IMR-90 (cell line): ENCODE measurements around the gene ESF1. TPM values are rescaled to one million over a fixed set of nuclear protein-coding genes. Genes with fewer than 3 reads are reported as not detected.

Experiments
- ATAC-seq: fragments of 200-7000 bp; cut with Tn5 transposase; 2 replicates; pipeline ENCODE4 v1.9.1; 2020; ENCODE audit warnings: low read depth, mild to moderate bottlenecking, moderate library complexity
- BruUV-seq: library from RNA; stranded (reverse); fragments of 400-500 nt; replicated peaks from 2 replicates; lab custom pipeline; 2021; lab: Mats Ljungman, UMichigan
- CTCF ChIA-PET: fragments of 300-600 bp; formaldehyde crosslinking; extraction: SDS; loops from one replicate; lab custom pipeline; 2021; ENCODE audit warnings: antibody characterized with exemption; lab: Yijun Ruan, JAX
- POLR2A ChIA-PET: fragments of 300-600 bp; sonication (Branson Sonifier 250); formaldehyde crosslinking; loops from one replicate; lab custom pipeline; 2022; ENCODE audit warnings: antibody characterized with exemption; ENCODE audit not compliant: unreplicated experiment; lab: Charles Lee
- DNase-seq: peaks from one replicate; pipeline ENCODE4 v3.0.0; 2013
- H2AFZ ChIP-seq: replicated peaks from 2 replicates; pipeline ENCODE3; 2013; ENCODE audit warnings: low read length, mild to moderate bottlenecking; ENCODE audit not compliant: poor library complexity
- H2AK5ac ChIP-seq: 2 replicates; pipeline ENCODE4 v1.6.1; 2013; ENCODE audit warnings: low read depth, low read length, inconsistent platforms
- H2AK9ac ChIP-seq: replicated peaks from 2 replicates; pipeline ENCODE3; 2013; ENCODE audit warnings: mild to moderate bottlenecking, low read depth, low read length, moderate library complexity; ENCODE audit not compliant: poor library complexity
- H2BK120ac ChIP-seq: 2 replicates; pipeline ENCODE4 v1.6.1; 2013; ENCODE audit warnings: low read depth, low read length, inconsistent platforms
- H2BK15ac ChIP-seq: 3 replicates; pipeline ENCODE4 v1.6.1; 2013; ENCODE audit warnings: low read depth, low read length, inconsistent platforms
- H2BK20ac ChIP-seq: 2 replicates; pipeline ENCODE4 v1.6.1; 2013; ENCODE audit warnings: low read depth, mild to moderate bottlenecking, inconsistent platforms, low read length, moderate library complexity
- H2BK5ac ChIP-seq: 2 replicates; pipeline ENCODE4 v1.6.1; 2013; ENCODE audit warnings: mild to moderate bottlenecking, low read depth, low read length, inconsistent platforms; ENCODE audit not compliant: poor library complexity, severe bottlenecking
- H3K14ac ChIP-seq: replicated peaks from 2 replicates; pipeline ENCODE4 v1.6.1; 2013; ENCODE audit warnings: low read depth, low read length, inconsistent platforms
- H3K18ac ChIP-seq: 2 replicates; pipeline ENCODE4 v1.6.1; 2013; ENCODE audit warnings: low read depth, low read length, control low read depth
- H3K23ac ChIP-seq: 2 replicates; pipeline ENCODE4 v1.6.1; 2013; ENCODE audit warnings: low read depth, low read length, inconsistent platforms
- H3K27ac ChIP-seq: 2 replicates; pipeline ENCODE4 v1.5.1; 2013; ENCODE audit warnings: mild to moderate bottlenecking, control low read depth, low read length; ENCODE audit not compliant: insufficient read depth
- H3K27me3 ChIP-seq: 2 replicates; pipeline ENCODE4 v1.6.1; 2013; ENCODE audit warnings: low read length; ENCODE audit not compliant: control insufficient read depth, insufficient read depth
- H3K36me3 ChIP-seq: 2 replicates; pipeline ENCODE4 v1.6.1; 2013; ENCODE audit warnings: low read length, mixed read lengths; ENCODE audit not compliant: control insufficient read depth, insufficient read depth
- H3K4ac ChIP-seq: 2 replicates; pipeline ENCODE4 v1.6.1; 2013; ENCODE audit warnings: low read depth, low read length, inconsistent platforms
- H3K4me1 ChIP-seq: 2 replicates; pipeline ENCODE4 v1.6.1; 2013; ENCODE audit warnings: low read length, mixed read lengths; ENCODE audit not compliant: control insufficient read depth, insufficient read depth
- H3K4me2 ChIP-seq: 2 replicates; pipeline ENCODE4 v1.6.1; 2013; ENCODE audit warnings: low read depth, mild to moderate bottlenecking, control low read depth, low read length, moderate library complexity
- H3K4me3 ChIP-seq: 2 replicates; pipeline ENCODE4 v1.5.1; 2013; ENCODE audit warnings: low read depth, mild to moderate bottlenecking, control low read depth, low read length, moderate library complexity; ENCODE audit not compliant: insufficient read depth
- H3K56ac ChIP-seq: 2 replicates; pipeline ENCODE4 v1.6.1; 2013; ENCODE audit warnings: low read length, inconsistent platforms; ENCODE audit not compliant: insufficient read depth; ENCODE audit errors: extremely low read depth
- H3K79me1 ChIP-seq, 2 experiments: 2 replicates each; pipeline ENCODE4 v1.6.1; 2013; ENCODE audit warnings: low read length in 2 of 2, inconsistent platforms in 1 of 2, low read depth in 1 of 2
- H3K9ac ChIP-seq: 2 replicates; pipeline ENCODE4 v1.6.1; 2013; ENCODE audit warnings: low read depth, low read length, control low read depth
- H3K9me1 ChIP-seq: 2 replicates; pipeline ENCODE4 v1.6.1; 2013; ENCODE audit warnings: low read length, inconsistent platforms; ENCODE audit not compliant: insufficient read depth
- H3K9me3 ChIP-seq: 2 replicates; pipeline ENCODE4 v1.6.1; 2013; ENCODE audit warnings: low read length; ENCODE audit not compliant: control insufficient read depth, insufficient read depth
- H4K20me1 ChIP-seq: 2 replicates; pipeline ENCODE4 v1.6.1; 2013; ENCODE audit warnings: low read length, inconsistent platforms; ENCODE audit not compliant: insufficient read depth
- H4K5ac ChIP-seq: 2 replicates; pipeline ENCODE4 v1.6.1; 2013; ENCODE audit warnings: mild to moderate bottlenecking, low read depth, low read length, control low read depth
- H4K8ac ChIP-seq, 2 experiments: 2 replicates each; pipeline ENCODE4 v1.6.1; 2013; ENCODE audit warnings: low read depth in 2 of 2, low read length in 2 of 2, control low read depth in 1 of 2, inconsistent platforms in 1 of 2
- H4K91ac ChIP-seq: 2 replicates; pipeline ENCODE4 v1.6.1; 2013; ENCODE audit warnings: low read depth, low read length, inconsistent platforms; ENCODE audit not compliant: insufficient read depth
- BHLHE40 ChIP-seq: fragments of 150-350 bp; IDR thresholded peaks from 2 replicates; pipeline ENCODE4 v1.6.1; 2016; ENCODE audit warnings: mild to moderate bottlenecking, low read depth, low read length
- CEBPB ChIP-seq: IDR thresholded peaks from 2 replicates; pipeline ENCODE4 v1.6.1; 2012; ENCODE audit warnings: low read depth, low read length, improper control_type of control experiment
- CHD1 ChIP-seq: IDR thresholded peaks from 2 replicates; pipeline ENCODE4 v1.6.1; 2012; ENCODE audit warnings: low read depth, low read length, improper control_type of control experiment
- CTCF ChIP-seq: conservative IDR thresholded peaks from 2 replicates; pipeline ENCODE4 v1.5.1; 2012; ENCODE audit warnings: mild to moderate bottlenecking, low read depth, low read length, improper control_type of control experiment
- ELK1 ChIP-seq: fragments of 150-350 bp; IDR thresholded peaks from 2 replicates; pipeline ENCODE4 v1.6.1; 2016; ENCODE audit warnings: low read depth, mild to moderate bottlenecking, low read length, moderate library complexity, borderline replicate concordance
- FOS ChIP-seq: fragments of 150-350 bp; IDR thresholded peaks from 2 replicates; pipeline ENCODE4 v1.6.1; 2016; ENCODE audit warnings: low read depth, low read length
- MAZ ChIP-seq: IDR thresholded peaks from 2 replicates; pipeline ENCODE4 v1.6.1; 2012; ENCODE audit warnings: low read depth, mild to moderate bottlenecking, low read length, improper control_type of control experiment, moderate library complexity, borderline replicate concordance
- NFE2L2 ChIP-seq: fragments of 150-350 bp; IDR thresholded peaks from 2 replicates; pipeline ENCODE4 v1.6.1; 2016; ENCODE audit warnings: low read depth, mild to moderate bottlenecking, low read length
- POLR2A ChIP-seq: IDR thresholded peaks from 2 replicates; pipeline ENCODE4 v1.6.1; 2012; ENCODE audit warnings: mild to moderate bottlenecking, low read depth, low read length
- RAD21 ChIP-seq: IDR thresholded peaks from 2 replicates; pipeline ENCODE4 v1.6.1; 2012; ENCODE audit warnings: low read length, improper control_type of control experiment
- RCOR1 ChIP-seq: IDR thresholded peaks from 2 replicates; pipeline ENCODE4 v1.6.1; 2012; ENCODE audit warnings: mild to moderate bottlenecking, low read length, improper control_type of control experiment; ENCODE audit not compliant: insufficient replicate concordance
- SMC3 ChIP-seq: fragments of 150-350 bp; IDR thresholded peaks from 2 replicates; pipeline ENCODE4 v1.6.1; 2016; ENCODE audit warnings: low read depth, mild to moderate bottlenecking, antibody characterized with exemption, low read length, moderate library complexity
- WGBS, 2 experiments: methylation state at CpG; one replicate each; pipeline versions ENCODE4 v1.1.5 to v1.1.7; 2013; ENCODE audit warnings: missing lambda C conversion rate in 2 of 2; ENCODE audit not compliant: insufficient read length in 1 of 2; ENCODE audit errors: extremely low coverage in 2 of 2; 5-methylcytosine and 5-hydroxymethylcytosine counted together
- dilution Hi-C: fragments of 300-500 bp; cut with HindIII; formaldehyde crosslinking; loops from one replicate; pipeline ENCODE4 v1.14.3; 2018; ENCODE audit warnings: low sequenced_read_pairs; ENCODE audit not compliant: unreplicated experiment
- in situ Hi-C: fragments of 300-500 bp; cut with MboI; formaldehyde crosslinking; loops from 3 replicates; pipeline ENCODE4 v1.14.3; 2019; ENCODE audit warnings: low sequenced_read_pairs, inconsistent platforms, mixed read lengths
- intact Hi-C: fragments of 100-400 bp; cut with micrococcal nuclease; formaldehyde crosslinking; loops from 2 replicates; pipeline ENCODE4 v1.10.0; 2022
- polyA plus RNA-seq, 3 experiments: library from polyadenylated mRNA; depleted of rRNA; stranded (reverse); fragments of >200 nt; gene quantifications; 2 replicates each; pipeline ENCODE4 v1.2.3, GENCODE V29; 2012; ENCODE audit warnings: low replicate concordance in 1 of 3
- total RNA-seq: library from RNA; depleted of rRNA; stranded (reverse); fragments of >200 nt; gene quantifications from 2 replicates; pipeline ENCODE4 v1.2.3, GENCODE V29; 2012

The ESF1 gene
- total and polyA plus RNA-seq, 2 of the 4 experiments (the other 2 are of a cell fraction) = 2.6 to 2.7 TPM

- H3K79me1 ChIP-seq = peaks cover 0 to 5% of the 10 kb centered on the region in 2 experiments; a peak in 1 of 4 replicates
- no peak overlapping the region for H2BK5ac ChIP-seq
- TF ChIP-seq BHLHE40 (no peak), NFE2L2 (no peak), ELK1 (no peak), CTCF (no peak), RCOR1 (no peak), SMC3 (no peak), FOS (no peak), POLR2A (no peak), CEBPB (no peak), RAD21 (no peak), CHD1 (no peak), MAZ (no peak)
- no peaks in the 10 kb centered on the region for H3K9me1 ChIP-seq
- dilution Hi-C loops (no loop called here), in situ Hi-C loops (no loop called here), intact Hi-C loops (no loop called here)
- no peaks in the 10 kb centered on the region for H3K4me1 ChIP-seq
- H2AK5ac ChIP-seq = no peak overlapping the region
- H3K14ac ChIP-seq = no peak overlapping the region
- CTCF ChIA-PET = interaction anchor here (0.7 to 1.1 kb wide), 2 partner anchors 25 to 125 kb away, joined by 3 read pairs; no protein-coding TSS in a partner anchor
- peaks cover 43% of the 10 kb centered on the region for H3K36me3 ChIP-seq
- no peak overlapping the region for H3K4me3 ChIP-seq
- no peak overlapping the region for H2BK15ac ChIP-seq
- H2AFZ ChIP-seq = no peak overlapping the region
- no peak overlapping the region for H4K91ac ChIP-seq
- H3K23ac ChIP-seq = no peak overlapping the region
- H2BK20ac ChIP-seq = no peak overlapping the region
- no peak overlapping the region for H3K56ac ChIP-seq
- ATAC-seq (no peak), DNase-seq (no peak)
- no TSS peak for BruUV-seq
- H3K27me3 ChIP-seq = no peaks in the 10 kb centered on the region
- WGBS, 2 experiments = 90% methylated on average over 1 of the region's 3 CpGs; no CpG with 5 or more reads in 1 of the 2 experiments
- no peak overlapping the region for H3K4ac ChIP-seq
- no peak overlapping the region for H2BK120ac ChIP-seq
- H2AK9ac ChIP-seq = no peak overlapping the region
- no peak overlapping the region for H3K9ac ChIP-seq
- H4K8ac ChIP-seq = no peak overlapping the region
- no peaks in the 10 kb centered on the region for H3K9me3 ChIP-seq
- H4K5ac ChIP-seq = no peak overlapping the region
- POLR2A ChIA-PET = no interaction called here
- no peak overlapping the region for H3K4me2 ChIP-seq
- H3K18ac ChIP-seq = no peak overlapping the region
- no peaks in the 10 kb centered on the region for H4K20me1 ChIP-seq
- no peak overlapping the region for H3K27ac ChIP-seq
These were observed 29.2 kb upstream of the ESF1 start for GRCh38 chr20:13813910-13814309.
